ENCODE results near the gene SLC22A23. TPM values are rescaled to one million over a fixed set of nuclear protein-coding genes. Genes with fewer than 3 reads are reported as not detected.

Gene SLC22A23
- total and polyA plus RNA-seq, 5 donors, result 2.3 to 6.4 (median 3.2) TPM

GRCh38 chr6:3471286-3471685, 14.4 kb upstream of the SLC22A23 start:
- 99% methylated on average over 5 of the region's 5 CpGs for WGBS
- no peaks in the 10 kb centered on the region for H3K4me1 ChIP-seq (ENCODE audit: control insufficient read depth, insufficient read depth, low read length)
- no peaks in the 10 kb centered on the region for H3K27me3 ChIP-seq (ENCODE audit: control insufficient read depth, insufficient read depth)
- ATAC-seq, result no peak
- no peaks in the 10 kb centered on the region for H3K9me3 ChIP-seq (ENCODE audit: control insufficient read depth, low read length)
- no peak for DNase-seq
- no peak overlapping the region for H3K4me3 ChIP-seq (ENCODE audit: low read length)
- intact Hi-C loops (cut with DNase I), result no loop called here
- H3K27ac ChIP-seq (ENCODE audit: low read length), result no peak overlapping the region

GRCh38 chr6:3468585-3468984, 11.7 kb upstream of the SLC22A23 start:
- Histone ChIP-seq H3K4me3 (ENCODE audit: low read length) (no peak overlapping the region), H3K9me3 (ENCODE audit: control insufficient read depth, low read length) (no peaks in the 10 kb centered on the region), H3K27me3 (ENCODE audit: control insufficient read depth, insufficient read depth) (no peaks in the 10 kb centered on the region), H3K27ac (ENCODE audit: low read length) (no peak overlapping the region), H3K4me1 (ENCODE audit: control insufficient read depth, insufficient read depth, low read length) (no peaks in the 10 kb centered on the region)
- 93% methylated on average over 9 of the region's 9 CpGs for whole genome bisulfite sequencing
- no peak for ATAC-seq
- intact Hi-C loops (cut with DNase I), result no loop called here
- no peak for DNase-seq

- WGBS, result 45% methylated on average over 1 of the region's 1 CpG
- H3K4me3 ChIP-seq (ENCODE audit: low read length), result no peak overlapping the region
- ATAC-seq (no peak), DNase-seq (no peak)
- no peaks in the 10 kb centered on the region for H3K9me3 ChIP-seq (ENCODE audit: control insufficient read depth, low read length)
- no peaks in the 10 kb centered on the region for H3K4me1 ChIP-seq (ENCODE audit: control insufficient read depth, insufficient read depth, low read length)
- no peak overlapping the region for H3K27ac ChIP-seq (ENCODE audit: low read length)
- H3K27me3 ChIP-seq (ENCODE audit: control insufficient read depth, insufficient read depth), result no peaks in the 10 kb centered on the region
- intact Hi-C loops (cut with DNase I), result no loop called here
Measured at GRCh38 chr6:3467996-3468395, 11.1 kb upstream of the SLC22A23 start.

GRCh38 chr6:3466488-3467219, 9.8 kb upstream of the SLC22A23 start:
- no peak for DNase-seq
- no peak for ATAC-seq
- H3K4me1 ChIP-seq (ENCODE audit: control insufficient read depth, insufficient read depth, low read length), result no peaks in the 10 kb centered on the region
- H3K4me3 ChIP-seq (ENCODE audit: low read length), result no peak overlapping the region
- no peaks in the 10 kb centered on the region for H3K9me3 ChIP-seq (ENCODE audit: control insufficient read depth, low read length)
- H3K27ac ChIP-seq (ENCODE audit: low read length), result no peak overlapping the region
- intact Hi-C loops (cut with DNase I), result no loop called here
- 90% methylated on average over 6 of the region's 6 CpGs for WGBS
- H3K27me3 ChIP-seq (ENCODE audit: control insufficient read depth, insufficient read depth), result no peaks in the 10 kb centered on the region

- ATAC-seq, result no peak
- intact Hi-C loops (cut with DNase I), result no loop called here
- 78% methylated on average over 1 of the region's 1 CpG for WGBS
- no peak overlapping the region for H3K27ac ChIP-seq (ENCODE audit: low read length)
- H3K9me3 ChIP-seq (ENCODE audit: control insufficient read depth, low read length), result no peaks in the 10 kb centered on the region
- no peaks in the 10 kb centered on the region for H3K27me3 ChIP-seq (ENCODE audit: control insufficient read depth, insufficient read depth)
- DNase-seq, result no peak
- H3K4me1 ChIP-seq (ENCODE audit: control insufficient read depth, insufficient read depth, low read length), result peaks cover 2% of the 10 kb centered on the region
- no peak overlapping the region for H3K4me3 ChIP-seq (ENCODE audit: low read length)
Measured at GRCh38 chr6:3460253-3460652, 3.4 kb upstream of the SLC22A23 start.

GRCh38 chr6:3458706-3459421, 2.0 kb upstream of the SLC22A23 start:
- no peaks in the 10 kb centered on the region for H3K27me3 ChIP-seq (ENCODE audit: control insufficient read depth, insufficient read depth)
- no peak overlapping the region for H3K4me3 ChIP-seq (ENCODE audit: low read length)
- 76% methylated on average over 6 of the region's 6 CpGs for WGBS
- H3K9me3 ChIP-seq (ENCODE audit: control insufficient read depth, low read length), result no peaks in the 10 kb centered on the region
- ATAC-seq (no peak), DNase-seq (no peak)
- H3K4me1 ChIP-seq (ENCODE audit: control insufficient read depth, insufficient read depth, low read length), result peaks cover 2% of the 10 kb centered on the region
- intact Hi-C loops (cut with DNase I), result loop anchor here in 2 of 4 donors (5.0 to 10.0 kb wide), 2 partner anchors 174 to 177 kb away; no protein-coding TSS in a partner anchor
- H3K27ac ChIP-seq (ENCODE audit: low read length), result no peak overlapping the region

- Histone ChIP-seq H3K4me1 (ENCODE audit: control insufficient read depth, insufficient read depth, low read length) (peaks cover 2% of the 10 kb centered on the region), H3K27me3 (ENCODE audit: control insufficient read depth, insufficient read depth) (no peaks in the 10 kb centered on the region), H3K27ac (ENCODE audit: low read length) (no peak overlapping the region), H3K9me3 (ENCODE audit: control insufficient read depth, low read length) (no peaks in the 10 kb centered on the region), H3K4me3 (ENCODE audit: low read length) (peak overlapping the region; percentile 95)
- DNase-seq (peak in 2 of 3 donors; percentile 22 to 64), ATAC-seq (peak; percentile 53 to 60)
- WGBS, result 14% methylated on average over 29 of the region's 29 CpGs
- intact Hi-C loops (cut with DNase I), result loop anchor here in 2 of 4 donors (5.0 to 10.0 kb wide), 2 partner anchors 173 to 176 kb away; no protein-coding TSS in a partner anchor
Measured at GRCh38 chr6:3457710-3458602, 1.1 kb upstream of the SLC22A23 start.

GRCh38 chr6:3456395-3456897, 404 bp downstream of the SLC22A23 start:
- DNase-seq (peak in 1 of 3 donors; percentile 48), ATAC-seq (no peak)
- peak overlapping the region; percentile 95 for H3K4me3 ChIP-seq (ENCODE audit: low read length)
- intact Hi-C loops (cut with DNase I), result loop anchor here in 2 of 4 donors (5.0 to 10.0 kb wide), 2 partner anchors 172 to 174 kb away; no protein-coding TSS in a partner anchor
- no peaks in the 10 kb centered on the region for H3K9me3 ChIP-seq (ENCODE audit: control insufficient read depth, low read length)
- H3K27ac ChIP-seq (ENCODE audit: low read length), result no peak overlapping the region
- under 1% methylated on average over 89 of the region's 89 CpGs for WGBS
- no peaks in the 10 kb centered on the region for H3K27me3 ChIP-seq (ENCODE audit: control insufficient read depth, insufficient read depth)
- H3K4me1 ChIP-seq (ENCODE audit: control insufficient read depth, insufficient read depth, low read length), result peaks cover 2% of the 10 kb centered on the region

GRCh38 chr6:3455569-3456394, 1.1 kb downstream of the SLC22A23 start:
- H3K4me1 ChIP-seq (ENCODE audit: control insufficient read depth, insufficient read depth, low read length), result peaks cover 2% of the 10 kb centered on the region
- H3K4me3 ChIP-seq (ENCODE audit: low read length), result peak overlapping the region; percentile 95
- H3K27me3 ChIP-seq (ENCODE audit: control insufficient read depth, insufficient read depth), result no peaks in the 10 kb centered on the region
- ATAC-seq (peak; percentile 7 to 35), DNase-seq (peak; percentile 23 to 74 (median 74))
- intact Hi-C loops (cut with DNase I), result loop anchor here in 2 of 4 donors (5.0 to 10.0 kb wide), 2 partner anchors 171 to 173 kb away; no protein-coding TSS in a partner anchor
- WGBS, result 2% methylated on average over 58 of the region's 58 CpGs
- H3K9me3 ChIP-seq (ENCODE audit: control insufficient read depth, low read length), result no peaks in the 10 kb centered on the region
- H3K27ac ChIP-seq (ENCODE audit: low read length), result no peak overlapping the region

GRCh38 chr6:3455147-3455568, 1.7 kb downstream of the SLC22A23 start:
- ATAC-seq, result peak in 1 of 2 donors; percentile 10
- intact Hi-C loops (cut with DNase I), result loop anchor here in 2 of 4 donors (5.0 to 10.0 kb wide), 2 partner anchors 170 to 173 kb away; no protein-coding TSS in a partner anchor

More at GRCh38 chr6:3455147-3455568, 1.7 kb downstream of the SLC22A23 start:
- peak overlapping the region; percentile 95 for H3K4me3 ChIP-seq (ENCODE audit: low read length)
- H3K27ac ChIP-seq (ENCODE audit: low read length), result no peak overlapping the region
- no peaks in the 10 kb centered on the region for H3K9me3 ChIP-seq (ENCODE audit: control insufficient read depth, low read length)
- H3K27me3 ChIP-seq (ENCODE audit: control insufficient read depth, insufficient read depth), result no peaks in the 10 kb centered on the region
- peaks cover 2% of the 10 kb centered on the region for H3K4me1 ChIP-seq (ENCODE audit: control insufficient read depth, insufficient read depth, low read length)
- no peak for DNase-seq
- 58% methylated on average over 11 of the region's 11 CpGs for WGBS

All from right cardiac atrium (tissue), 5 donors.